Measurements from ENCODE around the gene AGFG2.
"Not testable (repeated sequence)": the region's sequence is repeated elsewhere in the genome, so short reads cannot be mapped to it uniquely, and the experiment has no call there.

AGFG2 gene

DNA sequence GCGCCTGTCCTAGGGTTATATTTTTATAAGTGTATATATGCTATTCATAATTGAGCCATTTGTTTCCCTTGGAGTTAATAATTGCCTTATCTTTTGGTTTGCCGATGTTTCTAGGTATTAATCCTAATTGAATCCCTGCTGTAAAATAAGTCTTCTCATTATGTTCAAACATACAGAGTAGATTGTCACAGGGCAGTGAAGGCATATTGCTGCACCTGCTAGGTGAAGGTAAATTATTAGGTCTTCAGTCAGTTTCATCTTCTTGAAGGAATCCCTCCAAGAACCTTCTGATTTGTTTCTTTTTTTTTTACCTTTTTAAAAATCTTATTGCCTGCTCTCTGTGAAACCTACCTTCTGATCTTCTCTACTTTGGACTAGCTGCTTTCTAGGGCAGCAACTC is 17.9 kb upstream of the AGFG2 start:
- no peak for FAIRE-seq

GRCh38 chr7:100521909-100522593 is 17.0 kb upstream of the AGFG2 start:
- FAIRE-seq: not testable (repeated sequence)

DNA sequence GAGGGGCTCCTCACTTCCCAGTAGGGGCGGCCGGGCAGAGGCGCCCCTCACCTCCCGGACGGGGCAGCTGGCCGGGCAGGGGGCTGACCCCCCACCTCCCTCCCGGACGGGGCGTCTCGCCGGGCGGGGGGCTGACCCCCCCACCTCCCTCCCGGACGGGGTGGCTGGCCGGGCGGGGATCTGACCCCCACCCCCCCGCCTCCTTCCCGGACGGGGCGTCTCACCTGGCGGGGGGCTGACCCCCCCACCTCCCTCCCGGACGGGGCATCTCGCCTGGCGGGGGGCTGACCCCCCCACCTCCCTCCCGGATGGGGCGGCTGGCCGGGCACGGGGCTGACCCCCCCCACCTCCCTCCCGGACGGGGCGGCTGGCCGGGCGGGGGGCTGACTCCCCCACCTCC is 15.8 kb upstream of the AGFG2 start:
- not testable (repeated sequence) for FAIRE-seq

DNA sequence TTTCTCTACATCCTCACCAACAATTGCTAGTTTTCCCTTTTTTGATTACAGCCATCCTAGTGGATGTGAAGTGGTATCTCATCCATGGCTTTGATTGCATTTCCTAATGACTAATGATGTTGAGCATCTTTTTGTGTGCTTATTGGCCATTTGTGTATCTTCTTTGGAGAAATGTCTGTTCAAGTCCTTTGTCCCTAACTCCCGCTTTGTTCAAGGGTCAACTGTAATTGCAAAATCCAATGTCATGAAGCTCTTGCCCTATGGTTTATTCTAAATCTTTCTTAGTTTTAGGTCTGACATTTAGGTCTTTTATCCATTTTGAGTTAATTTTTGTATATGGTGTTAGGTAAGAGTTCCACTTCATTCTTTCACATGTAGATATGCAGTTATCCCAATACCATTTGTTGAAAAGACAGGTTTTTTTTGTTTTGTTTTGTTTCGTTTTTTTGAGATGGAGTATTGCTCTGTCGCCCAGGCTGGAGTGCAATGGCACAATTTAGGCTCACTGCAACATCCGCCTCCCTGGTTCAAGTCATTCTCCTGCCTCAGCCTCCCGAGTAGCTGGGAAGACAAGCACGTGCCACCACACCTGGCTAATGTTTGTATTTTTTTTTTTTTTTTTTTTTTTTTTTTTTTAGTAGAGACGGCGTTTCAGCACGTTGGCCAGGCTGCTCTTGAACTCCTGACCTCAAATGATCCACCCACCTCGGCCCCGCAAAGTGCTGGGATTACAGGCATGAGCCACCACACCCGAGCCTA is 10.7 kb upstream of the AGFG2 start:
- FAIRE-seq: not testable (repeated sequence)

GRCh38 chr7:100532165-100533022 is 6.6 kb upstream of the AGFG2 start:
- no peak for FAIRE-seq

- FAIRE-seq: not testable (repeated sequence)
Observed at GRCh38 chr7:100535982-100536381, 3.0 kb upstream of the AGFG2 start.

GRCh38 chr7:100536695-100537094 is 2.3 kb upstream of the AGFG2 start:
- not testable (repeated sequence) for FAIRE-seq

DNA sequence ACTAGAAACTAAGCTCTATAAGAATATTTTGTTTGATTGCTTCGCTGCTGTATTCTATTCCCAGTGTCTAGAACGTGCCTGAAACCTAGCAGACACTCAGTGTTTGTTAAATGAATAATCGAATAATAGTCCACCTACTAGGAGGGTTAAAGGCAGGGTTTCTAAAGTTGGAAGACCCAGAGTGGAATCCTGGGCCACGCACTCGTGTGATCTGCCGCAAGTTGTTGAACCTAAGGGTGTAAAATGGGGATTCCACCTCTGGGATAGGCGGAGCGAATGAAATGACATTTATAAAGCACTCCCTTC is 702 bp upstream of the AGFG2 start:
- no peak for FAIRE-seq

GRCh38 chr7:100539436-100540006 is 518 bp downstream of the AGFG2 start:
- no peak for FAIRE-seq

- FAIRE-seq: no peak
Observed at GRCh38 chr7:100540073-100540723, 1.2 kb downstream of the AGFG2 start.

GRCh38 chr7:100541309-100541708 is 2.3 kb downstream of the AGFG2 start:
- not testable (repeated sequence) for FAIRE-seq

- FAIRE-seq: no peak
Observed at GRCh38 chr7:100543586-100543985, 4.6 kb downstream of the AGFG2 start.

DNA sequence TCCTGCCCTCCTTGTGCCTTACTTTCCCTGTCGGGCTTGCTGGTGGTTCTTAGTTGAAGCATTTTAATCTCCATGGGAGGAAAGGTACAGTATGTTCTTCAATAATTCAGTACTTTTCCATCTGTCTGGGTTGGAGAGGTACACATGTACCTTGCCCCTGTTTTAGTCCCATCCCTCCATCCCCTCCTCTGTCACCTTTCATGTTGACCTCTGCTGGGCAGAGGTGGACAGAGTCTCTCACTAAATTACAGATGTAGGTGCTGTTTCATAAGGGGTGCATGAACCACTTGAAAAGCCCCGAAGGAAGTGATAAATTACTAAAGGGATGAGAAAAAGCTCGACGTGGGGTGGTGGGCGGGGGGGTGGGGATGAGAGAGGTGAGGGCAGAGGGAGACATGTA is 5.4 kb downstream of the AGFG2 start:
- FAIRE-seq: no peak

GRCh38 chr7:100544967-100545359 is 6.0 kb downstream of the AGFG2 start:
- peak; percentile 21 for FAIRE-seq

DNA sequence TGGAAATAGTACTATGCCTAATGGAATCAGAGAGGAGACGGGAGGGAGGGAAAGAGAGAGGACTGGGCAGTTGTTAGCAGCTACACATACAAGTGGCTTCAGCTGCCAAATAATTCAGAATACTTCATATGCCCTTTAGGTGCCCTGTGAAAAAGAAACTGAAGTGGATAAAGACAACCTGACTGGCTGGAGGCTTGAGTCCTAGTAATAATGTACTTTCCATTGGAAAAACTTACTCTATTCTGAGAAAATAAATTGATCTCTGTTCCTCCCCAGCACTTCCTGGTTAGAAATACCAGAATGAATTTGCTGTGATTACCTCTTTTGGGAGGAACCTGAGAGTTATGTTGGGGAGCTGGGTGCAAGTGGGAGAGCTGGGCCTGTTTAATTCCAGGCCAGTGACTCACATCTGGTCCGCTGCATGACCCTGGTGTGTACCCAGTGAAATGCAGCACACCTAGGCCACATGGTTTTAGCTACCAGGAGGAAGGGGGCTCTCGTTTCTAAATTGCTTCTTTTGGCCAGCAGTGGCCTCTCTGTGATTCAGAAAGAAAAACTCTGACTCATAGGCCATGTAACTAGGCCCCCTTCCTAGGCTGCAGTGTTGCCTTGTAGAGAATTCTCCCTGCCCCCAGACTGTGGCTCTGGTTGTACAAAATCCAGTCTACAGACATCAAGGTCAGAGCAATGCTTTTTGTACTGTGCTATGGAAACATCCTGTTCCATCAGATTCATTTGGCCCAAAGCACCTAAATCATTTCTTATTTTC is 6.5 kb downstream of the AGFG2 start:
- peak; percentile 99 for FAIRE-seq

DNA sequence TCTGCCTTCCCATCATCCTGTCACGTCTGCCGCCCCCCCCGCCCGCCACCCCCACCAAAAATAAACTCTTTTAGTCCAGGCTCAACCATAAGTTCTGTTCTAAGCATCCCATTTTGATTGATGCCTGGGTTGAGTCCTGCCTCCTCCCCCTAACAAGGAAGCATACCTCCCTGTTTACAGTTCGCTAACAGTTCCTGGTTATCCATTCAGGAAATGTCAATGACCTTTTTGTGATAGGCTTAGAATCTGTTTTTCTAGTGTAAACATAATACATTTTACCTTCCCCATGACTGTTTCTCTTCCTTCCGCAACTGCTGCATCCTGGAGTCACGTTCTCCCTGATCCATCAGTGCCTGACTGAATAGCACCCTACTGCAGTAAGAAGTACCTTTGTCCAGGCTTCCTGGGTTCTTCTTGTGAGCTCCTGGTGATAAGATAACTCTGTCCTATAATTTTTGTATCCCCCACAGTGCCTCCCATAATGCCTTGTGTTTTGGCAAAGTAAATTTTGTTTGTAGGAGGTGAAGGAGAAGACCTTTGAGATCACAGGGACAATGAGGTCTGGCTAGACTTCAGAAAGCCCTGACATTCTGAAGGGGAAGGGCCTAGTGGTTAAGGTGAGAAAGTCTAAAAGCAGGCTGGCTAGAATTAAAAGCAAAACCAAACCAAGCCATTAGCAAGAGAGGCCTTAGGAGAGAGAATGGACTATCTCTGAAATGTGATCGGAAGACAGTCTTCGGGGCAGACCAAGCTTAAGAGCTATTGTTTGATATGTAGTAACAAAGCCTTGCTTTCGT is 7.3 kb downstream of the AGFG2 start:
- no peak for FAIRE-seq

GRCh38 chr7:100546926-100547800 is 8.2 kb downstream of the AGFG2 start:
- no peak for FAIRE-seq

GRCh38 chr7:100547872-100548271 is 8.9 kb downstream of the AGFG2 start:
- FAIRE-seq: no peak

DNA sequence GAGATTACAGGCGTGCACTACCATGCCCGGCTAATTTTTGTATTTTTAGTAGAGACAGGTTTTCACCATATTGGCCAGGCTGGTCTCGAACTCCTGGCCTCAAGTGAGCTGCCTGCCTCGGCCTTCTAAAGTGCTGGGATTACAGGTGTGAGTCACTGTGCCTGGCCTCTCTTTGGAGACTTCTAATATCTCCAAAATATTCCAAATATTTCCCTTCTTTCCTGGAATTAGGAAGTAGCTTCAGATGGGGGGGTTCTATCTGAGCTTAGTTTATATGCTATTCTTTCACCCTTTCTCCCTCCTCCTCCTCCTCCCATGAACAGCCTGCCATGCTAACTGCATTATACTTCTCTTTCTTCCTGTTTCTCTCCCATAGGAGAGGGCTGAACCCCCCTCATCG is 9.4 kb downstream of the AGFG2 start:
- FAIRE-seq: not testable (repeated sequence)

- no peak for FAIRE-seq
Observed at GRCh38 chr7:100552532-100552931, 13.5 kb downstream of the AGFG2 start.
